ENCODE results near the gene GOLM1.
A peak's percentile ranks its signal among the peaks of the same experiment; 100 is the strongest.

GOLM1 gene

GRCh38 chr9:86116425-86116824 is 17.1 kb upstream of the GOLM1 start:
- no peaks in the 10 kb centered on the region for H3K9me3 ChIP-seq (ENCODE audit: control insufficient read depth, insufficient read depth, low read length)
- peaks cover 14% of the 10 kb centered on the region for H3K27me3 ChIP-seq (ENCODE audit: control insufficient read depth, insufficient read depth, low read length)
- no peak overlapping the region for H3K9ac ChIP-seq (ENCODE audit: low read depth, low read length)

DNA sequence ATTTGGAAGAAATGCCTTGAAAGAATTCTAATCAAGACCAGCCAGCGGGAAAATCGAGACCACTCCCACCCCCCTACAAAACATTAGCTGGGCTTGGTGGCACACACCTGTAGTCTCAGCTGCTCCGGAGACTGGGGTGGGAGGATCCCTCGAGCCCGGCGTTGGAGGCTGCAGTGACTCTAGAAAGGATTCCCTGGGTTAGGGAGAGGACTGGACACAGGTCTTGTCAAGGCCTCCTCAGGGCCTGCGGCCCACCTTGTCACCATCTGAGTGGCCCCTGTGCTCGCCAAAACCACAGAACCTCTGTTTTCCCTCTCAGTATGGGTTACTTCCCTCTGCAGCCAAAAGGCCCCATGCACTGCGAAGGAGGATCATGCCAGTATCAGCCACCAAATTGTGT is 16.5 kb upstream of the GOLM1 start:
- Histone ChIP-seq H3K27me3 (ENCODE audit: control insufficient read depth, insufficient read depth, low read length) (peaks cover 10% of the 10 kb centered on the region), H3K9me3 (ENCODE audit: control insufficient read depth, insufficient read depth, low read length) (no peaks in the 10 kb centered on the region), H3K4me1 (ENCODE audit: control insufficient read depth, insufficient read depth, low read length) (no peaks in the 10 kb centered on the region), H3K4me3 (ENCODE audit: low read depth, low read length) (no peak overlapping the region), H3K36me3 (ENCODE audit: control insufficient read depth, insufficient read depth, low read length) (no peaks in the 10 kb centered on the region), H3K9ac (ENCODE audit: low read depth, low read length) (no peak overlapping the region)

More at GRCh38 chr9:86116425-86116824, 17.1 kb upstream of the GOLM1 start:
- H3K4me1 ChIP-seq (ENCODE audit: control insufficient read depth, insufficient read depth, low read length) = no peaks in the 10 kb centered on the region
- no peak overlapping the region for H3K4me3 ChIP-seq (ENCODE audit: low read depth, low read length)
- H3K36me3 ChIP-seq (ENCODE audit: control insufficient read depth, insufficient read depth, low read length) = no peaks in the 10 kb centered on the region

GRCh38 chr9:86112057-86112456 is 12.7 kb upstream of the GOLM1 start:
- Histone ChIP-seq H3K4me3 (ENCODE audit: low read depth, low read length) (no peak overlapping the region), H3K36me3 (ENCODE audit: control insufficient read depth, insufficient read depth, low read length) (no peaks in the 10 kb centered on the region), H3K4me1 (ENCODE audit: control insufficient read depth, insufficient read depth, low read length) (no peaks in the 10 kb centered on the region), H3K27me3 (ENCODE audit: control insufficient read depth, insufficient read depth, low read length) (no peaks in the 10 kb centered on the region), H3K9ac (ENCODE audit: low read depth, low read length) (no peak overlapping the region), H3K9me3 (ENCODE audit: control insufficient read depth, insufficient read depth, low read length) (no peaks in the 10 kb centered on the region)

- Histone ChIP-seq H3K4me3 (ENCODE audit: low read depth, low read length) (no peak overlapping the region), H3K9me3 (ENCODE audit: control insufficient read depth, insufficient read depth, low read length) (no peaks in the 10 kb centered on the region), H3K27me3 (ENCODE audit: control insufficient read depth, insufficient read depth, low read length) (peaks cover 30% of the 10 kb centered on the region), H3K9ac (ENCODE audit: low read depth, low read length) (no peak overlapping the region), H3K36me3 (ENCODE audit: control insufficient read depth, insufficient read depth, low read length) (no peaks in the 10 kb centered on the region), H3K4me1 (ENCODE audit: control insufficient read depth, insufficient read depth, low read length) (peaks cover 11% of the 10 kb centered on the region)
Observed at GRCh38 chr9:86102626-86103025, 3.3 kb upstream of the GOLM1 start.

DNA sequence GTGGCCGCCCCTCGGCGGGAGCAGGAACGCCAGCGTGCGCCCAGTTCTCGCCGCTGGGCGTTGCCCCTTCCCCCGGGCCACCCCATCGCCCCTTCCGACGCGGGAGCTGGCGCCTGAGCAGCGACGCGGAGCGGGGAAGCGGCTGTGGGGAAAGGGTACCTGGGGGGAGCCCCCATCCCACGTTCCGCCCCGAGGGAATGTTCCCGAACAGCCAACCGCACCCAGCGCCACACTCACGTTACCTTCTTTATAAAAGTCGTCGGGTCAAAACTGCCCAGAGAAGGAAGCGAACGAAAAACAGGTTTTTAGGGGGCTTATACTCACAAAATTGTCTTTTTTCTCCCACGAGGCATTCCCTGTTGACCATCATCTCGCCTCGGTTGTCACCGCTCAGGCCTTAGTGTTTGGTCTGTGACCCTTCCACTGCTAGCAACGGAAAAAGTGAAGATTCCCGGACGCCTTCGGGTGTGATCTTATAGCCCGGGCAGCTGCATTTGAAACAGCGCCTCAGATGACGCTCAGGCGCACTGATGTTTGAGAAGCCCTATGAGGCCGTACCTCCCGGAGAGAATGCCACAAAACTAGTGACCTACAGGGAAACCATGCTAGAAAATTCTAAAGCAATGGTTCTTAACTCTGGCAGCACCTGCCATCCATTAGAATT is 475 bp upstream of the GOLM1 start:
- Histone ChIP-seq H3K4me3 (ENCODE audit: low read depth, low read length) (peak overlapping the region; percentile 43), H3K36me3 (ENCODE audit: control insufficient read depth, insufficient read depth, low read length) (no peaks in the 10 kb centered on the region), H3K27me3 (ENCODE audit: control insufficient read depth, insufficient read depth, low read length) (peaks cover 32% of the 10 kb centered on the region), H3K4me1 (ENCODE audit: control insufficient read depth, insufficient read depth, low read length) (peaks cover 11% of the 10 kb centered on the region), H3K9ac (ENCODE audit: low read depth, low read length) (peak overlapping the region; percentile 65), H3K9me3 (ENCODE audit: control insufficient read depth, insufficient read depth, low read length) (no peaks in the 10 kb centered on the region)

GRCh38 chr9:86097510-86098224 is 1.7 kb downstream of the GOLM1 start:
- Histone ChIP-seq H3K4me1 (ENCODE audit: control insufficient read depth, insufficient read depth, low read length) (peaks cover 13% of the 10 kb centered on the region), H3K27me3 (ENCODE audit: control insufficient read depth, insufficient read depth, low read length) (peaks cover 32% of the 10 kb centered on the region), H3K9ac (ENCODE audit: low read depth, low read length) (no peak overlapping the region), H3K9me3 (ENCODE audit: control insufficient read depth, insufficient read depth, low read length) (no peaks in the 10 kb centered on the region), H3K36me3 (ENCODE audit: control insufficient read depth, insufficient read depth, low read length) (no peaks in the 10 kb centered on the region), H3K4me3 (ENCODE audit: low read depth, low read length) (peak overlapping the region; percentile 18)

- no peaks in the 10 kb centered on the region for H3K9me3 ChIP-seq (ENCODE audit: control insufficient read depth, insufficient read depth, low read length)
- no peaks in the 10 kb centered on the region for H3K36me3 ChIP-seq (ENCODE audit: control insufficient read depth, insufficient read depth, low read length)
- no peak overlapping the region for H3K9ac ChIP-seq (ENCODE audit: low read depth, low read length)
- H3K4me1 ChIP-seq (ENCODE audit: control insufficient read depth, insufficient read depth, low read length) = peaks cover 13% of the 10 kb centered on the region
- H3K27me3 ChIP-seq (ENCODE audit: control insufficient read depth, insufficient read depth, low read length) = peaks cover 25% of the 10 kb centered on the region
- no peak overlapping the region for H3K4me3 ChIP-seq (ENCODE audit: low read depth, low read length)
Observed at GRCh38 chr9:86096386-86096785, 3.0 kb downstream of the GOLM1 start.

- Histone ChIP-seq H3K4me1 (ENCODE audit: control insufficient read depth, insufficient read depth, low read length) (peaks cover 10% of the 10 kb centered on the region), H3K27me3 (ENCODE audit: control insufficient read depth, insufficient read depth, low read length) (peaks cover 11% of the 10 kb centered on the region), H3K9ac (ENCODE audit: low read depth, low read length) (no peak overlapping the region), H3K4me3 (ENCODE audit: low read depth, low read length) (no peak overlapping the region), H3K36me3 (ENCODE audit: control insufficient read depth, insufficient read depth, low read length) (no peaks in the 10 kb centered on the region), H3K9me3 (ENCODE audit: control insufficient read depth, insufficient read depth, low read length) (no peaks in the 10 kb centered on the region)
Observed at GRCh38 chr9:86093788-86094555, 5.4 kb downstream of the GOLM1 start.

- no peaks in the 10 kb centered on the region for H3K27me3 ChIP-seq (ENCODE audit: control insufficient read depth, insufficient read depth, low read length)
- no peak overlapping the region for H3K4me3 ChIP-seq (ENCODE audit: low read depth, low read length)
- H3K36me3 ChIP-seq (ENCODE audit: control insufficient read depth, insufficient read depth, low read length) = no peaks in the 10 kb centered on the region
- H3K4me1 ChIP-seq (ENCODE audit: control insufficient read depth, insufficient read depth, low read length) = peaks cover 2% of the 10 kb centered on the region
- no peaks in the 10 kb centered on the region for H3K9me3 ChIP-seq (ENCODE audit: control insufficient read depth, insufficient read depth, low read length)
- H3K9ac ChIP-seq (ENCODE audit: low read depth, low read length) = no peak overlapping the region
Observed at GRCh38 chr9:86091477-86091876, 7.9 kb downstream of the GOLM1 start.

DNA sequence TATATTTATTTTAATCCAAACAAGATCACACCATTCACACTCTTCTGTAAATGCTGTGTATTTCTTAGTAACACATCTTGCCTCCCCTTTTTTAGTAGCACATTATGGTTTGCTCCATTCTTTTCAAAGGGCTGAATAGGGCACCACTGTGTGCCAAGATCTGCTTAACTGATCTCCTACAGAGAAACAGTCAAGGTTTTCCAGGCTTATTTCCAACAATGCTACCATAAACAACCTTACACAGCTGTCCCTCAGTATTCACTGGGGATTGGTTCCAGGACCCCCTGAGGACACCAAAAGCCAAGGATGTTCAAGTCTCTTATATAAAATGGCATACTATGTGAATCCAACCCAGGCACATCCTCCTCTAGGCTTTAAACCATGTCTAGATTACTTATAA is 16.5 kb downstream of the GOLM1 start:
- no peak overlapping the region for H3K9ac ChIP-seq (ENCODE audit: low read depth, low read length)
- H3K27me3 ChIP-seq (ENCODE audit: control insufficient read depth, insufficient read depth, low read length) = no peaks in the 10 kb centered on the region
- H3K36me3 ChIP-seq (ENCODE audit: control insufficient read depth, insufficient read depth, low read length) = no peaks in the 10 kb centered on the region
- no peaks in the 10 kb centered on the region for H3K4me1 ChIP-seq (ENCODE audit: control insufficient read depth, insufficient read depth, low read length)
- H3K9me3 ChIP-seq (ENCODE audit: control insufficient read depth, insufficient read depth, low read length) = no peaks in the 10 kb centered on the region
- no peak overlapping the region for H3K4me3 ChIP-seq (ENCODE audit: low read depth, low read length)

DNA sequence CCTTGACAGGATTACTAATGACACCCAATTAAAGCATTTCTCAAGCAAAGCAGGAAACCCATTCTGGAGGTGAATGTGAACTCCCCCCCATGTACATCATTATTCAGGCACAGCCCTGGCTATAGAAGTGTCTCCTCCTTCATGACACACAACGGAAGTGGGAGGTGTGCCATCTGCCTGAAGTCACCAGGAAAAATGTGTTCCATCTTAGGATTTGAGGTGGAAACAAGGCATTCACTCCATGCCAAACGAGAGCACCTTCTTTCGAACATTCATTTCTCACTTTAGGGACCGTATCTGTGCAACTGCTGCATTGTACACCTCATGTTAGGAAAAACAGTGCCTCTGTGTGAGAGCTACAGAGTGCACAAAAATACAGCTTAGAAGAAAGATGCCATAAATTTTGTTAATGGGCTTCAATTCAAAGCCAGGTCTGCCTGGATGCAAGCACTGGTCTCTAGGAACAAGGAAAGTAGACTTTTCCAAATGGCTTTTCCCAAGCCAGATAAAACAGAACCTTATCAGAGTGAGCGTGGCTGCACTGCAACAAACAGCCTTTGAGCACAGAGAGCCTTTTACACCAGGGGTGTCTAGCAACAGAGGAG is 19.4 kb downstream of the GOLM1 start:
- Histone ChIP-seq H3K4me1 (ENCODE audit: control insufficient read depth, insufficient read depth, low read length) (no peaks in the 10 kb centered on the region), H3K4me3 (ENCODE audit: low read depth, low read length) (no peak overlapping the region), H3K36me3 (ENCODE audit: control insufficient read depth, insufficient read depth, low read length) (no peaks in the 10 kb centered on the region), H3K9ac (ENCODE audit: low read depth, low read length) (no peak overlapping the region), H3K9me3 (ENCODE audit: control insufficient read depth, insufficient read depth, low read length) (no peaks in the 10 kb centered on the region), H3K27me3 (ENCODE audit: control insufficient read depth, insufficient read depth, low read length) (no peaks in the 10 kb centered on the region)
